Hippocampal formation (tissue), 2 donors: ENCODE data around the gene BAG2.
A peak's percentile ranks its signal among the peaks of the same experiment; 100 is the strongest.

Experiments used
- DNase-seq, 2 donors: peaks; one replicate each; lab custom pipeline; 2025; lab: John Stamatoyannopoulos, UW

The BAG2 gene

DNA sequence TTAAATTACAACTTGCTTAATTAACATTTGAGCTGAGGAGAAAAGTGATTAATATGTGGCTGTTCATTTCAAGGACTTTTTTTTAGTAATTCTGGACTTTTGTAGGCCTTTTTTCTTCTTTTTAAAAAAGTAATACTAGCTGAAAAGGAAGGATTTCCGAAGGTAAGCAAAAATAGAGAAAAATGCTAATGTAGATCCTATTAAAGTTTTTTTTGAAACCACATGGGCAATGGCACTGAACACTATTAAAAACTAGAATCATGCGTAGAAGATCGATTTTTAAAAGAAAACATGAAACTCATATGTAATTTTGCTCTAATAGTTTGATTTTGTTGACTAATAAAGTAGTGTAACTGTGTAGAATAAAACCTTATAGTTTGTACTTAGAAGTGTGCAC is 2.4 kb downstream of the BAG2 start:
- DNase-seq: no peak

DNA sequence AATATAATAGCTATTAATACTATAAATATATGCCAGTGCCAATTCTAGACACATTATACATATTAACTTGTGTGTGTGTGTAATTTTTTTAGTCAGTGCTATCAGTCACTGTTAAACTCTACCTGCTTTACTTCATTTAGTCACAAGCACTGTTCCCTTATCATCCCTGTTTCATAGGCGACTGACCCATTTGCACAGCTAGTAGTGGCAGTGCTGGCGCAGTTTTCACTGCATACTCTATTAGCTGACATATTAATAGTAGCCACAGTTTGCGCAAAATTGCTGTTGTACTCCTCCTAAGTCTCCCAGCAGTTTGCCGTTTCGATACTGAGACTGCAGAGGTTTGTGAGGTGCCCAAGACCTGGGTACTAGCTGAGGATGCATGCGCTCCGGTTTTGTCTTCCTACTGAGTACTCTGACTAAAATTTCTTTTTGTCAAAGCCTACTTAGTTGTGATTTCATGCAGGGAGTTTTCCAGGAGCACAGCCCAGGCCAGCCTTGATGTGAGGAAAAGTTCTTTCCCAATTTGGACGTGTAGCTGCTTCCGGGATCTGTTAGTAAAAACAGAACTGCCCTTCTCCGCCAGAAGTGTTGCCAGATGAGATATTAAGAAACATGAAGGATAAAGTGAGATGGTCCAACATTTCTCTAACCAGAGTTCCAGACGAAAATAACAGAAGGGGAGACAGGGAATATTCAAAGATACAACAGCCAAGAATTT is 5.6 kb downstream of the BAG2 start:
- no peak for DNase-seq

DNA sequence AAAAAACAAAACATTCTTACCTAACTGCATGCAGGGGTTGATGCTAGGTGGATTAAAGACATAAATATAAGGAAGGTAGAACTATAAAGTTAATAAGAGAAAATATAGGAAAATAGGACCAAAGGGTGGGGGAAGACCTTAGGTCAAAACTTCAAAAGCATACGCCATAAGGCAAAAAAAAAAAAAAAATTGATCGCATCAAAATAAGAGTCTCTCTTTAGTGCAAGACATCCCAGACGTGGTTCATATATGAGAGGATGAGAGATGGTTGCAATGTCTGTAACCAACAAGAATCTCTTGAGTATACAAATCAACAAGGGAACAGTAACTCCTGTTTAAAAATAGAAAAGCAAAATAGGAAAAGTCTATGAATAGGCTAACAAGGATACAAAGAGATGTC is 8.5 kb downstream of the BAG2 start:
- no peak for DNase-seq

DNA sequence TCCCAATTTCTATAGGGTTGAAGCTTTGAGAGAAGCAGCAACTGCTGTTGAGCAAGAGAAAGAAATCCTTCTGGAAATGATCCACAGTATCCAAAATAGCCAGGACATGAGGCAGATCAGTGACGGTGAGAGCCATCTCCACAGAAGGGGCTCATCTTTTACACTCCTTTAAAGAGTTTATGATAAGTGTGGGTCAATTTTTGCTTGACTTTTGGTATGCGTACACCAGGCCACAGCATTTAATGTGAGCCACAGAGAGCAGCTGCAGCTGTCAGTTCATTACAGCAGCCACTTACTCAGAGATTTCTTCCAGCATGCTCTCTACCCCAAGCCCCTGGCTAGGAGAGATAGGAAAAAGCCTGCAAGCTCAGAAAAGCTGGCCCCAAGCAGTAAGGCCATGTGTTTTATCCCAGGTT is 9.9 kb downstream of the BAG2 start:
- DNase-seq: no peak

DNA sequence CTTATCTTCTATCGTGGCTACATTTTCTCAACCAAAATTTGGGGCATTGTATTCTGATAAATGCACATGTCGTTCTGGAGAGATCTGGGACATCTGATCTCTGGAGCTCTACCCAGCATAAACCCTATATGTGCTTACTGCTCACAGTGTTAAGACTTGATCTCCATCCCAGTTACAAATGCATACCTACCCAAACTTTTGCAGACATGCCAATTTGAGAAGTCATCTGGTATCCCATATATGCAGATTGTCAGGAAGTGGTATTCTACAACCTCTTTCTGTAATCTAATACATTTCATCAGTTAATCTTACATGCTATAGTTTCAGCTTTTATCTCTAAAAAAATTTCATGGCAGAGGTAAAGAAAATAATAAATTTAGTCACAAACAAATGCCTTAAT is 11.2 kb downstream of the BAG2 start:
- DNase-seq: no peak

DNA sequence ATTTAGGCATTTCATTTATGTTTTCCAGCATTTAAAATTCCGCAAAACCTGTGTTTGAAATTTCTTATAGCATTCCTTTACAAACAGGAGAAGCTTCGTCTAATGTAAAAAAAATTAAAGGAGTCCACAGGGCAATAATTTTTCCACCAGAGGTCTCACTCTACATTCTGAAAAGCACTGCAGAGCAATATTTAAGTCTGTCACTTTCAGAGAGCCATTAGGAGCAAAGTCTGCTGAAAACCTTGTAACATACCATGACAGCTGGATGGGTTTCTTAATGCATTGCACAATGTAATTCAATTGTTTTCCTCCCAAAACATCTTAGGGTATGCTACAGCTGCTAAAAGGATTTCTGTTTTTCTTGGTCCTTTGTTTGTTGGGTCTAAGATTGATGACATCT is 18.0 kb downstream of the BAG2 start:
- DNase-seq: no peak

DNA sequence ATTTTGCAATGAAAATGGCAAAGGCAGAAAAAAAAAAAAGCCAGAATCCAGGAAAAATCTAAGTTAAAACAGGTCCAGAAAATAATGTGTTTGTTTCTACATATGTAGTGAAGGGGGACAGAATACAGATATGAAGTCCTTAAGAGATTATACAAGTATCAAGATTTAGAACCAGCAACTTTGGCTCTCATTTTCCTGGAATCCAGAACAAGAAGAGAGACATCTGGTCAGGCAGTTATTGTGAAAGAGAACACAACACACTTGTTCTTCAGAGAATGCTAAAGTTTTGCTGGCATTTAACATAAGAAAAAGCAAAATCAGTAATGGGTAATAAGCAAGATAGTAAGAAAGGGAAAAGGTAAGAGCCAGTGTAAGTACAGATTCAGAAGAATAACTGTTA is 21.1 kb downstream of the BAG2 start:
- no peak for DNase-seq

DNA sequence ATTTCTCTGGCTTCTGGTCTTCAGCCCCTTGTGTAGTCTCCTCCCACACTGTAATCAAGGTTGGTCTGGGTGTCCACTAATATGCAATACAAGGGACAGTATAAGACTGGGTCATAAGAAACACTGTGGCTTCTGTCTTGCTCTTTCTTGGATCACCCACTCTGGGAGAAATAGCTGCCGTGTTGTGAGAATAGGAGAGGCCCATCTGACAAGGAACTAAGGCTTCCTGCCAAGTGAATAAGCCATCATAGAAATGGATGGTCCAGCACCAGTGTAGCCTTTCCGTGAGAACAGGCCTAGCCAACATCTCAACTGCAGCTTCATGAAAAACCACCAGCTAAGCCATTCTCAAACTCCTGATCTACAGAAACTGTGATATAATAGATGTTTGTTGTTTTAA is 23.3 kb downstream of the BAG2 start:
- no peak for DNase-seq

DNA sequence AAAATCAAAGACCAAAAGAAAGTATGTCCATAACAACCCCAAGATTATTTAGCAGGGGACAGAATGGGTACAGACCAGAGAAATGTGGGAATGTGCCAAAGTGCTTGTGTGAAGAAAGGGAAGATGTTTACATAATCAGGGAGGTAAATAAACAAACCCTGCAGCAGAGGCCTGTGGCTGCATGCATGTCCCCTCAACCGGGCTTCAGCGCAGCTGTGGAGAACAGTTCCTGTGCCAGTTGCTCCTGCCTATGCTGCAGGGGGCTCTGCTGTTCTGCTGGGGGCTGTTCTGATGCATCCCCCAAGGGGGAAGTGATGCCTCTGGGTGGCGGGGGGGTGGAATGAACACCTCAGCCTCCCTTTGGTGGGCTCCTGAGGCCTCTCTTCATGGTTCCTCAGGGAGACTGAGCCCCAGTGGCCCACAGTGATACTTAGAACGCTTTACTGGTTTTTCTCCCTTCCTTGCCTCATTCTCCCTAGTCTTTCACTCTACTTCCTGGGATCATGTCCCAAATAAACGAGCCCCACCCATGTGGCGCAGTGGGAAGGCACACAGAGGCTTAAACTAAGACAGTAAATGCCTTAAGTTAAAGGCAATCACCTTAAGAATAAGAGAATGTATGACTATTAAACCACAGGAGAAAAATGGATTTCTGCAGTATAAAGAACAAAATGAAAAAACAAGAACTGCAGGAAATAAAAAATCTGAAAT is 27.0 kb downstream of the BAG2 start:
- no peak for DNase-seq

DNA sequence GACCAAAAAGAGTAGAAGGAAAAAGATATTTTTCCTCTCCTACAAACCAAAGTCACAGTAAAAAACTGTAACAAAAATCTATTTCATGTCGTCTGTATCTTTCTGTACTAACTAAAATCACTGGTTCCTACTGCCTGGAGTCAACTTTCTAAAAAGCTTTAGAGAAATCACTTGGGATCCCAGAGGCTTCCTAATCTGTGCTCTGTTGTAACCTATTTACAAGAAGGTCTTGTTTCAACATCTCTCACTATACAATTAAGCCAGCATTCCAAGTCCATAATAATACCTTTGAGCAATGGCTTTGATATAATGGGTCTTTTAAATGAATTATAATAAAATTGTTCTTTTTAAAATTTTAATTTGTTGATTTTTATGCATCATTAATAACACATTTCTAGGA is 29.6 kb downstream of the BAG2 start:
- no peak for DNase-seq

DNA sequence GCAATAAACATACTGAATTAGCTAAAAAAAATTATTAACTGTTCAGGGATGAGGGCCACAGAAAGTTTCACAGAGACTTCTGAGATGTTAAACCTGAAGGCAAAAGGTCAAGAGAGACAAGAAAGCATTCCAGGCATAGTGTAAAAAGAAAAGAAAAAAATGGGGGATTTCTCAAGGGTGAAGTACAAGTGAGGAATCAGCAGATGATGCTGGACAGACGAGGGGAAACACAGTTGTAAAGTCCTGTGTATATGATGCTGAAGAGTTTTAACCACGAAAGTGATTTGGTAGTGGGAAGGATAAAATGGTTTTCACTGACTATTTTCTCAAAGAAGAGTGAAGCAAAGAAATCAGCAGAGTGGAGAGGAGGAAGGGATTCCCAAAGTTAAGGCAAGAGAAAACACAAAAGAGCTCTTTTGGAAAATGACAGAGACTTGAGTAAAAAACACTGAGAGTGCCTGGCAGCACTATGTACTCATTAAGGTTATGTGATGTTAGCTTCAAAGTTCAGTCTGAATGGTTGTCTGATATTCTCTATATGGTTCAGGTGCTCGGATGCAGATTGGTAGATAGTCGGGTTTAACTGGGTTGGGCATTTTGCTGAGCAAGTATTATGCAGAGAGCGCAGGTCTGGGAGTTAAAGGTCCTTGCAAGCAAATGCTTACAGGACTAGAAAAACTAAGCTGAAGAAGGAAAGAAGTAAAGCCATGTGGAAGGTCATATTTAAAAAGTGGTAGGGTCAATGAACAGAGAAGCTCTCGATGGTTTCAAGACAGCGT is 33.6 kb downstream of the BAG2 start:
- no peak for DNase-seq

DNA sequence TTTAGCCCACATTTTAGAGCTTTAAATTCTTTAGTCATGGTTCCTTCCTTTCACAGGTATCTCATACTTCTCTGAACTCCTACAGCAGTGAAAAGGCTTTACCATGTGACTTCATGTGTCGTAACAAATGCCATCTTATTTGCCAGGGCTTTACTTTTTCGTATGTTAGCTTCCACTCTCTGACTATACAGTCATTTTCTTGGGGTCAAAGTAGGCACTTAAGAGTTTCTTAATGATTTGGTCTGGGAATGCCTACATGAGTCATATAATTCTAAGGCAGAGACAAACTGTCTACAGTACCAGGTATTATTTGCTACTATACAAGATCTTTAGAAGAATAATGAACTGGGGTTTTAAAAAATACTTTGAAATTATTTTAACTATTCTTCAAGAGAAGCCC is 35.0 kb downstream of the BAG2 start:
- DNase-seq: no peak

DNA sequence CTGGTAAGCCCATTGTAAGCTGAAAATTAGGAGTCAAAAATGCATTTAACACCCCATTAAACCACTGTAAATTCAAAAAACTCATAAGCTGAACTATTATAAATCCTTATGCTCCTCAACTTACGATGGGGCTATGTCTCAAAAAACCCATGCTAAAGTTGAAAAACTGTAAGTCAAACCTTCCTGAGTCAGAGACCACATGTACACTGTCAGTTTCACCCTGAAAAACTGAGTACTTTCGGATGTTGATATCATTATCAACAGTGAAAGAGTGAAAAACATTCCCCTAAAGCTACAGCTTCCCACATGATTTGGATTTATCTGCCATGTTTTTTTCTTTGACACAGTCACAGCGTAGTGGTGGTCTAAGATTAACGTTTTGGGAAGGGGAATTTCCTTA is 35.7 kb downstream of the BAG2 start:
- DNase-seq: no peak

DNA sequence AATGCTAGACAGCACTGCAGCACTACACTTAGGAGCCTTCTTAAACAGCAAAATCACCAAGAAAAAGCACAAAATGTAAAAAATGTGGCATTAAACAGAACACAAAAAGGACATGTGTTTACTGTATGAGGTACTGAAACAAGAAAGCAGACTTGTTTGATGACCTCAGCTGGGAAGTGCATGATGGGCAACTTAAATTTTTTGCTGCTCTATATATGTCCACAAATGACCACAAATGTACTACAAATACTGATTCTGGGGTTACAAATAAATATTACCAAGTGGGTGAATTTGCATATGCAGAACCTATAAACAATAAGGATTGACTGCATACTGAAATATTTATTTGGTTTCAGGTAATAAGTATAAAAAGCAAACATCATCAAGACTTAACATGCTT is 36.9 kb downstream of the BAG2 start:
- DNase-seq: no peak

DNA sequence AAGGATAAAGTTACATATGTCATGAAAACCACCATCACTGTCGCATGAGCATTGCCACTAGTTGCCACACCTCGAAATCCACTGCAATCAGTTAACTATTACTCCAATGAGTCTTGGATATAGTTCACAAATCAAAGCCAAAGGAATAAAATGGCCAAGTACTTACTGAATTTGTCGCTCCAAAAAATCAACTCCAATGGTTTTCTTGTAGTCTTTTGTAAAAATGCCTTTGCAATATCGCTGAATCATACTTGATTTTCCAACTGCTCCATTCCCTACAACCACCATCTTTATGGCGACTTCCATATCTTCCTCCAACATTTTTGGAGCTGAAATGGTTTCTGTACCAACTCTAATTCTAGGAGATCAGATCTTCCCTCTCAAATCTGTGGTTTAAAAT is 37.9 kb downstream of the BAG2 start:
- no peak for DNase-seq

DNA sequence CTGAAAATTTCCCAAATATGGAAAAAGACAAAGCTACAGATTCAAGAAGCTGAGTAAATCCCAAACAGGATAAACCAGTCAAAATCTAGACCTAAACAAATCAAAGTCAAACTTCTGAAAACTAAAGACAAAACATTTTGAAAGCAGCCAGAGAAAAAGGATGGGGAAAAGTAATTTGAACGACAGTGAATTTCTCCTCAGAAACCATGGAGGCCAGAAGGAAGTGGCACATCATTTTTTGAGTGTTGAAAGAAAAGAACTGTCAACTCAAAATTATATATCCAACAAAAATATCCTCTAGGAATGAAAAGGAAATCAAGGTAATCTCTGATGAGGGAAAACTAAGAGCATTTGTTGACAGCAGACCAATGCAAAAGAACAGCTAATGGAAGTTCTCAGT is 43.1 kb downstream of the BAG2 start:
- DNase-seq: no peak

DNA sequence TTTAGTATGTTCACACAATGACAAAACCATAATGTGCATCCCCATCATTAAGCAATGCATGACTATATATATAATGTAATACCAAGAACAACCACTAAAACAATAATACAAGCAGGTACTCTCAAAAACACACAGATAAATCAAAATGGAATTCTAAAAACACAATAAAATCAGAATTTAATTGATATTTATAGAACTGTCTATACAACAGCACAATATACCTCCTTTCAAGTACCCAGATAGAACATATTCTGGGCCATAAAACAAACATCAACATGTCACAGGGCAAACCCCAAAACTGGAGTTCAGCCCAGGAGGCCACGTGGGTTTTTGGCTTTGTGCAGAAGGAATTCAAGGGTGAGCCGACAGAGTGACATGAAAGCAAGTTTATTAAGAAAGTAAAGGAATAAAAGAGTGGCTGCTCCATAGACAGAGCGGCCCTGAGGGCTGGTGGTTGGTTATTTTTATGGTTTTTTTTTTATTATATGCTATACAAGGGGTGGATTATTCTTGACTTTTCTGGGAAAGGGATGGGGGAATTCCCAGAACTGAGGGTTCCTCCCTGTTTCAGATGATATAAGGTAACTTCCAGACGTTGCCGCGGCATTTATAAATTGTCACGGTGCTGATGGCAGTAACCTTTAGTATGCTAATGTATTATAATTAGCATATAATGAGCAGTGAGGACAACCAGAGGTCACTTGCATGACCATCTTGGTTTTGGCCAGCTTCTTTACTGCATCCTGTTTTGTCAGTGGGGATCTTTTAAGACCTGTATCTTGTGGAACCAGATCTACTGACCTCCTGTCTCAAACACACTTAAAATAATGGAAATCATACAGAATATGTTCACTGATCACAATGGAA is 44.3 kb downstream of the BAG2 start:
- no peak for DNase-seq

DNA sequence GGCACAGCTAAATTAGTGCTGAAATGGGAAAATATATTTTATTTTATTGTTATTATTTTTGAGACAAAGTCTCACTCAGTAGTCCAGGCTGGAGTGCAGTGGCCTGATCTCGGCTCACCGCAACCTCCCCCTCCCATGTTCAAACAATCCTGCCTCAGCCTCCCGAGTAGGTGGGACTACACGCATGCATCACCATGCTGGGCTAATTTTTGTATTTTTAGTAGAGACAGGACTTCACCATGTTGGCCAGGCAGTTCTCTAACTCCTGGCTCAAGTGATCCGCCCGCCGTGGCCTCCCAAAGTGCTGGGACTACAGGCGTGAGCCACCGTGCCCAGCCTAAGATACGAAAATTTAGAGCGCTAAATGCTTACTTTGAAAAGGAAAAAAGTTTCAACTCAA is 45.1 kb downstream of the BAG2 start:
- no peak for DNase-seq

DNA sequence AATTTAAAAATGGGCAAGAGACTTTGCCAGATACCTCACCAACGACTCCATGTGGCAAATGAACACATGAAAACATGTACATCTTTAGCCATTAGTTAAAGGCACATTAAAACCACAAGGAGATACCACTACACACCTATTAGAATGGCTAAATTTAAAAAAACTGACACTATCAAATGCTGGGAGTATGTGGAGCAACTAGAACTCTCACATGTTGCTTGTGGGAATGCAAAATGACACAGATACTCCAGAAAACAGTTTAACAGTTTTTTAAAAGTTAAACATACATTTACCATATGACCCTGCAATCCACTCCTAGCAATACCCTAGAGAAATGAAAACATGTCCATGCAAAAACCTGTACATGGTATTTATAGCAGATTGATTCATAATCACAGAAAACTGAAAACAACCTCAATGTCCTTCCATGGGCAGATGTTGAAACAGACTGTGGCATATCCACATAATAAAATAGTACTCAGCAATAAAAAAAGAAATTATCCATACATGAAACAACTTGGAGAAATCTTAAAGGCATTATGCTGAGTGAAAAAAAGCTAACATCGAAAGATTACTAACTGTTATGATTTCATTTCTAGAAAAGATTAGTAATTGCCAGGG is 48.1 kb downstream of the BAG2 start:
- no peak for DNase-seq

DNA sequence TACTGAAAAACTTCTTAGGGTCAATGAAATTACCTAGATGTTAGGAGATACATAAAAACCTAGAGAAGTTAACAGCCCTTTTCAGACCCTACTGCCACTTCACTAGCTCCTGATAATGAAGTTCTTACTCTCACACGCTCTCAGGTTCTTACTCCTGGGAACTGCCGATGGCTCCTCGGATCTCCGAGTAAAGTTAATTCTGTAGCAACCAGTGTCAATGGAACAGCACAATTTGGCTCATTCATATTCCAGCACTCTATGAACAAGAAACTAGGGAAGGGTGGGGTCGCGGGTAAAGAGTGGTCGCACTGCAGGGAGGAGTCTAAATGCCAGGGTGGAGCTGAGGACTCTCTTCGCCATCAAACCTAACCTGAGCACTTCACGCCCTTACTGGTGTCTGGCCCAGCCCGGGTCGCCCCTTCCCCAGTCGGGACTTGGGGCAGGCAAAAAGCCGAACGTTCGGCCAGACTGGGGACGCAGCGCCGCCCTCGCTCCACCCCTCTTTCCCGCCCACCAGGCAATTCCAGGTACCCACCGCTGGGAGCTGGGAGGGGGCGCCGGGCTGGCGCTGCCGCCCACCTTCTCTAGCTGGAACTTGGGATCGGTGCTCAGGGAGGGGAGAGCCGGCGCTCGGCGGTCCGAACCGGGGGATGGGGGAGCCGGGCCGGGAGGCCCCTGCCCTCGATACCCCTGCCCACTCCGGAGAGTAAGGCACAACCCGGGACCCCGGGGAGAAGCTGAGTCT is 49.2 kb downstream of the BAG2 start:
- DNase-seq: peak; percentile 17 to 40
